Esophagus muscularis mucosa (tissue), 3 donors: ENCODE results near the gene PRKAG2.

Source experiments
- POLR2A ChIP-seq: fragments of 450-650 bp; IDR thresholded peaks from one replicate; pipeline ENCODE4 v1.6.1; 2017; ENCODE audit warnings: antibody characterized with exemption, moderate library complexity, mild to moderate bottlenecking, low read depth
- TF ChIP-seq, protein P1 (sequence below), 3 experiments: fragments of 200-600 bp in 2 of 3; fragments of 450-650 bp in 1 of 3; sonication (generic) in 2 of 3; IDR thresholded peaks; one replicate each; pipeline ENCODE4 v1.5.1; 2017 to 2019; ENCODE audit warnings: antibody characterized with exemption in 3 of 3, mild to moderate bottlenecking in 2 of 3, moderate library complexity in 1 of 3

DNA sequence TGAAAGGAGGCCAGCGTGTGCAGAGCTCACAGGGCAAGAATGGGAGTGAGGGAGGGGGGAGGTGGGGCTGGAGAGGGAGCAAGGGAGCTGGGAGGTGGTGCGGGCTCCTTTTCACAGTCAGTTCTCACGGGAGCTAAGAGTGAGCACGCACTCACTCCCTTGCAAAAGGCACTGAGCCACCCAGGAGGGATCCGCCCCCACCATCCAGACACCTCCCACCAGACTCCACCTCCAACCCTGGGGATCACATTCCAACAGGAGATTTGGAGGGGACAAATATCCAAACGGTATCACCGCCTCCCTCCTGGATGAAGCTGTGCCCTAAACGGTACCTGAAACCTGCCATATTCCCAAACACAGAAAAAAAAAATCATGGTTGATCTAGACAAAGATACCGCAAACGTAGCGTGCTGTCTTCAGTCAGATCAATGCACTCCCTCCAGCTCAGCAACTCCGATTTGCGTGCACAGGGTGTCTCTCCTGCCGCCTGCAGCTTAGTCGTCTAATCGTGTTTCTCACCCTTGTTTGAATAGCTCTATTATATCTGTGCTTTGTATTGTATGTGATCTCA, 20.3 kb upstream of the PRKAG2 start:
- TF ChIP-seq POLR2A: no peak
- TF ChIP-seq, protein P1, sequence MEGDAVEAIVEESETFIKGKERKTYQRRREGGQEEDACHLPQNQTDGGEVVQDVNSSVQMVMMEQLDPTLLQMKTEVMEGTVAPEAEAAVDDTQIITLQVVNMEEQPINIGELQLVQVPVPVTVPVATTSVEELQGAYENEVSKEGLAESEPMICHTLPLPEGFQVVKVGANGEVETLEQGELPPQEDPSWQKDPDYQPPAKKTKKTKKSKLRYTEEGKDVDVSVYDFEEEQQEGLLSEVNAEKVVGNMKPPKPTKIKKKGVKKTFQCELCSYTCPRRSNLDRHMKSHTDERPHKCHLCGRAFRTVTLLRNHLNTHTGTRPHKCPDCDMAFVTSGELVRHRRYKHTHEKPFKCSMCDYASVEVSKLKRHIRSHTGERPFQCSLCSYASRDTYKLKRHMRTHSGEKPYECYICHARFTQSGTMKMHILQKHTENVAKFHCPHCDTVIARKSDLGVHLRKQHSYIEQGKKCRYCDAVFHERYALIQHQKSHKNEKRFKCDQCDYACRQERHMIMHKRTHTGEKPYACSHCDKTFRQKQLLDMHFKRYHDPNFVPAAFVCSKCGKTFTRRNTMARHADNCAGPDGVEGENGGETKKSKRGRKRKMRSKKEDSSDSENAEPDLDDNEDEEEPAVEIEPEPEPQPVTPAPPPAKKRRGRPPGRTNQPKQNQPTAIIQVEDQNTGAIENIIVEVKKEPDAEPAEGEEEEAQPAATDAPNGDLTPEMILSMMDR (IDR thresholded peaks at IDR 0.05): no peak
